ENCODE data around the gene KLRK1. TPM values are rescaled to one million over a fixed set of nuclear protein-coding genes. Genes with fewer than 3 reads are reported as not detected.

The KLRK1 gene
- total and polyA plus RNA-seq, 2 of the 4 experiments (the other 2 are of a cell fraction), result not detected

DNA sequence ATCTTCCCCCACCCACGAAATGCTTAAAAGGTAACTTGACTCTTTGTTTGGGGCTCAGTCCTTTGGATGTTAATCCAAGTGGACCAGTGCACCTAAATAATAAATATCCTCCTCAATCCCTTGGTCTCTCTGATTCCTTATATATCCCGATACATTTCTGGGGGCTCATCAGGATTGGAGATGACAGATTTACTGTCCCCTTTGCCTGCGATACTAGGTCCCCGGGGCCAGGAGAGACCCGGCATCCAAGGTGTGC lies 26.3 kb downstream of the KLRK1 start:
- ChIA-PET POLR2A (ENCODE audit: unreplicated experiment) (no interaction called here), CTCF (no interaction called here)
- TF ChIP-seq NFE2L2 (IDR thresholded peaks at IDR 0.05; ENCODE audit: low read depth, low read length) (no peak), RFX5 (IDR thresholded peaks at IDR 0.05; ENCODE audit: low read depth, low read length) (no peak), RCOR1 (IDR thresholded peaks at IDR 0.05; ENCODE audit: insufficient replicate concordance, low read length) (no peak), MXI1 (IDR thresholded peaks at IDR 0.05; ENCODE audit: borderline replicate concordance, low read depth, low read length) (no peak), MAZ (IDR thresholded peaks at IDR 0.05; ENCODE audit: borderline replicate concordance, low read depth, low read length) (no peak), RAD21 (IDR thresholded peaks at IDR 0.05; ENCODE audit: low read length) (no peak), MAFK (IDR thresholded peaks at IDR 0.05; ENCODE audit: low read depth, low read length) (no peak), POLR2A (IDR thresholded peaks at IDR 0.05; ENCODE audit: low read depth, low read length) (no peak), BHLHE40 (IDR thresholded peaks at IDR 0.05; ENCODE audit: low read depth, low read length) (no peak), FOS (IDR thresholded peaks at IDR 0.05; ENCODE audit: low read depth, low read length) (no peak), SMC3 (IDR thresholded peaks at IDR 0.05; ENCODE audit: low read depth, low read length) (no peak), CHD1 (IDR thresholded peaks at IDR 0.05; ENCODE audit: low read depth, low read length) (no peak), CEBPB (IDR thresholded peaks at IDR 0.05; ENCODE audit: low read depth, low read length) (no peak)
- TF ChIP-seq, protein P1, sequence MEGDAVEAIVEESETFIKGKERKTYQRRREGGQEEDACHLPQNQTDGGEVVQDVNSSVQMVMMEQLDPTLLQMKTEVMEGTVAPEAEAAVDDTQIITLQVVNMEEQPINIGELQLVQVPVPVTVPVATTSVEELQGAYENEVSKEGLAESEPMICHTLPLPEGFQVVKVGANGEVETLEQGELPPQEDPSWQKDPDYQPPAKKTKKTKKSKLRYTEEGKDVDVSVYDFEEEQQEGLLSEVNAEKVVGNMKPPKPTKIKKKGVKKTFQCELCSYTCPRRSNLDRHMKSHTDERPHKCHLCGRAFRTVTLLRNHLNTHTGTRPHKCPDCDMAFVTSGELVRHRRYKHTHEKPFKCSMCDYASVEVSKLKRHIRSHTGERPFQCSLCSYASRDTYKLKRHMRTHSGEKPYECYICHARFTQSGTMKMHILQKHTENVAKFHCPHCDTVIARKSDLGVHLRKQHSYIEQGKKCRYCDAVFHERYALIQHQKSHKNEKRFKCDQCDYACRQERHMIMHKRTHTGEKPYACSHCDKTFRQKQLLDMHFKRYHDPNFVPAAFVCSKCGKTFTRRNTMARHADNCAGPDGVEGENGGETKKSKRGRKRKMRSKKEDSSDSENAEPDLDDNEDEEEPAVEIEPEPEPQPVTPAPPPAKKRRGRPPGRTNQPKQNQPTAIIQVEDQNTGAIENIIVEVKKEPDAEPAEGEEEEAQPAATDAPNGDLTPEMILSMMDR (conservative IDR thresholded peaks at IDR 0.05; ENCODE audit: low read depth, low read length), result no peak
- TF ChIP-seq, protein P2, sequence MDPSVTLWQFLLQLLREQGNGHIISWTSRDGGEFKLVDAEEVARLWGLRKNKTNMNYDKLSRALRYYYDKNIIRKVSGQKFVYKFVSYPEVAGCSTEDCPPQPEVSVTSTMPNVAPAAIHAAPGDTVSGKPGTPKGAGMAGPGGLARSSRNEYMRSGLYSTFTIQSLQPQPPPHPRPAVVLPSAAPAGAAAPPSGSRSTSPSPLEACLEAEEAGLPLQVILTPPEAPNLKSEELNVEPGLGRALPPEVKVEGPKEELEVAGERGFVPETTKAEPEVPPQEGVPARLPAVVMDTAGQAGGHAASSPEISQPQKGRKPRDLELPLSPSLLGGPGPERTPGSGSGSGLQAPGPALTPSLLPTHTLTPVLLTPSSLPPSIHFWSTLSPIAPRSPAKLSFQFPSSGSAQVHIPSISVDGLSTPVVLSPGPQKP (IDR thresholded peaks at IDR 0.05; ENCODE audit: borderline replicate concordance, low read depth, low read length), result no peak
- TF ChIP-seq, protein P3, sequence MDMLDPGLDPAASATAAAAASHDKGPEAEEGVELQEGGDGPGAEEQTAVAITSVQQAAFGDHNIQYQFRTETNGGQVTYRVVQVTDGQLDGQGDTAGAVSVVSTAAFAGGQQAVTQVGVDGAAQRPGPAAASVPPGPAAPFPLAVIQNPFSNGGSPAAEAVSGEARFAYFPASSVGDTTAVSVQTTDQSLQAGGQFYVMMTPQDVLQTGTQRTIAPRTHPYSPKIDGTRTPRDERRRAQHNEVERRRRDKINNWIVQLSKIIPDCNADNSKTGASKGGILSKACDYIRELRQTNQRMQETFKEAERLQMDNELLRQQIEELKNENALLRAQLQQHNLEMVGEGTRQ (IDR thresholded peaks at IDR 0.05; ENCODE audit: low read depth, low read length), result no peak
- H3K9me1 ChIP-seq (ENCODE audit: insufficient read depth, low read length), result no peaks in the 10 kb centered on the region
- dilution Hi-C loops (cut with HindIII; ENCODE audit: low sequenced_read_pairs, unreplicated experiment), result no loop called here
- H3K79me1 ChIP-seq (ENCODE audit: low read depth in 1 of 2, low read length in 2 of 2), result no peaks in the 10 kb centered on the region
- H3K18ac ChIP-seq (ENCODE audit: low read depth, low read length), result peak overlapping the region; percentile 83
- WGBS, 2 experiments (ENCODE audit: extremely low coverage in 2 of 2, insufficient read length in 1 of 2), result 40% methylated on average over 2 of the region's 5 CpGs; no CpG with 5 or more reads in 1 of the 2 experiments
- BruUV-seq (replicated peaks), result no TSS peak
- no peak for DNase-seq
- peak overlapping the region; percentile 95 for H3K4me2 ChIP-seq (ENCODE audit: low read depth, low read length)
- H3K36me3 ChIP-seq (ENCODE audit: control insufficient read depth, insufficient read depth, low read length), result no peaks in the 10 kb centered on the region
- no peaks in the 10 kb centered on the region for H4K20me1 ChIP-seq (ENCODE audit: insufficient read depth, low read length)
- H3K56ac ChIP-seq (ENCODE audit: extremely low read depth, insufficient read depth, low read length), result no peak overlapping the region
- in situ Hi-C loops (cut with MboI; ENCODE audit: low sequenced_read_pairs), result no loop called here
- H2AK5ac ChIP-seq (ENCODE audit: low read depth, low read length), result peak overlapping the region; percentile 31; the same call in 1 of the 2 replicates
- peaks cover 24% of the 10 kb centered on the region for H3K4me1 ChIP-seq (ENCODE audit: control insufficient read depth, insufficient read depth, low read length)
- peak overlapping the region; percentile 92 for H3K4ac ChIP-seq (ENCODE audit: low read depth, low read length)
- no peak overlapping the region; the same call in 1 of the 2 replicates for H3K14ac ChIP-seq (replicated peaks; ENCODE audit: low read depth, low read length)
- no peak overlapping the region for H3K4me3 ChIP-seq (ENCODE audit: insufficient read depth, low read depth, low read length)
- peak overlapping the region; percentile 75 for H2BK5ac ChIP-seq (ENCODE audit: low read depth, low read length, poor library complexity, severe bottlenecking)
- H2AK9ac ChIP-seq (replicated peaks; ENCODE audit: low read depth, low read length, poor library complexity), result peak overlapping the region; percentile 31
- peak overlapping the region; percentile 94 for H2BK120ac ChIP-seq (ENCODE audit: low read depth, low read length)
- H3K23ac ChIP-seq (ENCODE audit: low read depth, low read length), result 0 out of 2 replicates have a peak overlapping the region, but pooled peaks have one; percentile 86
- H3K9me3 ChIP-seq (ENCODE audit: control insufficient read depth, insufficient read depth, low read length), result no peaks in the 10 kb centered on the region
- intact Hi-C loops (cut with micrococcal nuclease), result no loop called here
- peak overlapping the region; percentile 97 for H4K91ac ChIP-seq (ENCODE audit: insufficient read depth, low read depth, low read length)
- H3K9ac ChIP-seq (ENCODE audit: low read depth, low read length), result peak overlapping the region; percentile 87
- H4K5ac ChIP-seq (ENCODE audit: low read depth, low read length), result peak overlapping the region; percentile 99
- H4K8ac ChIP-seq (ENCODE audit: low read depth in 2 of 2, low read length in 2 of 2), result peak overlapping the region; percentile 95 to 96
- peak overlapping the region; percentile 97; the same call in 2 of the 3 replicates for H2BK15ac ChIP-seq (ENCODE audit: low read depth, low read length)
- ATAC-seq (ENCODE audit: low read depth), result no peak
- peak overlapping the region; percentile 82 for H3K27ac ChIP-seq (ENCODE audit: insufficient read depth, low read length)
- peak overlapping the region; percentile 92 for H2AFZ ChIP-seq (replicated peaks; ENCODE audit: low read length, poor library complexity)
- H2BK20ac ChIP-seq (ENCODE audit: low read depth, low read length), result peak overlapping the region; percentile 5; the same call in 1 of the 2 replicates
- H3K27me3 ChIP-seq (ENCODE audit: control insufficient read depth, insufficient read depth, low read length), result no peaks in the 10 kb centered on the region
